CD4-positive, alpha-beta T cell (primary cell): Measurements from ENCODE around the gene KCNS3. TPM values are rescaled to one million over a fixed set of nuclear protein-coding genes. Genes with fewer than 3 reads are reported as not detected.

Source experiments
- ATAC-seq: fragments of 200-7000 bp; cut with Tn5 transposase; one replicate; pipeline ENCODE4 v1.10.0; 2022; ENCODE audit warnings: mild to moderate bottlenecking; ENCODE audit not compliant: poor library complexity
- CTCF ChIA-PET: fragments of 350-600 bp; sonication (Branson Sonifier 250); formaldehyde crosslinking; loops from one replicate; lab custom pipeline; 2021; ENCODE audit warnings: antibody characterized with exemption, inconsistent platforms; lab: Charles Lee
- POLR2A ChIA-PET: fragments of 350-600 bp; sonication (Branson Sonifier 250); formaldehyde crosslinking; loops from one replicate; lab custom pipeline; 2021; ENCODE audit warnings: antibody characterized with exemption, inconsistent platforms; lab: Charles Lee
- DNase-seq, 14 experiments: peaks; one replicate each; pipeline ENCODE4 v3.0.0-alpha.2; 2013 to 2020; ENCODE audit warnings: mixed read lengths in 2 of 14
- H3K27ac ChIP-seq, 2 donors: one replicate each; pipeline versions ENCODE4 v1.5.1 to v1.7.0; 2013; ENCODE audit warnings: low read length in 2 of 2, low read depth in 1 of 2, mild to moderate bottlenecking in 1 of 2
- H3K27me3 ChIP-seq, 2 experiments: 1 replicate in 1 of 2; 2 replicates in 1 of 2; pipeline versions ENCODE4 v1.6.1 to v1.7.0; 2013; ENCODE audit warnings: low read length in 2 of 2, control low read depth in 1 of 2, mild to moderate bottlenecking in 1 of 2, moderate library complexity in 1 of 2; ENCODE audit not compliant: insufficient read depth in 2 of 2, control insufficient read depth in 1 of 2
- H3K36me3 ChIP-seq: one replicate; pipeline ENCODE4 v1.6.1; 2013; ENCODE audit warnings: low read length, control low read depth; ENCODE audit not compliant: insufficient read depth
- H3K4me1 ChIP-seq: one replicate; pipeline ENCODE4 v1.6.1; 2013; ENCODE audit warnings: low read length, control low read depth; ENCODE audit not compliant: insufficient read depth
- H3K4me3 ChIP-seq: one replicate; pipeline ENCODE4 v1.5.1; 2013; ENCODE audit warnings: mild to moderate bottlenecking, low read length, moderate library complexity
- H3K9me3 ChIP-seq, 2 experiments: 1 replicate in 1 of 2; 2 replicates in 1 of 2; pipeline versions ENCODE4 v1.6.1 to v1.7.0; 2013; ENCODE audit warnings: low read length in 2 of 2, mild to moderate bottlenecking in 2 of 2, control low read depth in 1 of 2, moderate library complexity in 1 of 2; ENCODE audit not compliant: control insufficient read depth in 1 of 2, insufficient read depth in 1 of 2
- H3K27ac Mint-ChIP-seq: one replicate; pipeline ENCODE4 v1.8.0; 2020; ENCODE audit warnings: mixed read lengths
- H3K27me3 Mint-ChIP-seq: one replicate; pipeline ENCODE4 v1.8.0; 2021; ENCODE audit warnings: mixed read lengths
- H3K36me3 Mint-ChIP-seq: one replicate; pipeline ENCODE4 v1.8.0; 2021; ENCODE audit warnings: low read depth, mixed read lengths
- H3K4me1 Mint-ChIP-seq: one replicate; pipeline ENCODE4 v1.8.0; 2021; ENCODE audit warnings: low read depth, mixed read lengths
- H3K4me3 Mint-ChIP-seq: one replicate; pipeline ENCODE4 v1.8.0; 2020; ENCODE audit warnings: mild to moderate bottlenecking, mixed read lengths
- H3K9me3 Mint-ChIP-seq: one replicate; pipeline ENCODE4 v1.8.0; 2020; ENCODE audit warnings: mixed read lengths
- CTCF ChIP-seq: fragments of 200-600 bp; IDR thresholded peaks from one replicate; pipeline ENCODE4 v1.8.0; 2022; ENCODE audit warnings: antibody characterized with exemption, mild to moderate bottlenecking
- intact Hi-C, 2 experiments: fragments of 100-400 bp; cut with DNase I in 1 of 2; cut with micrococcal nuclease in 1 of 2; formaldehyde crosslinking; loops; one replicate each; pipeline versions ENCODE4 v1.15.1 to v1.9.0; 2023 to 2025; cut with DNase I, micrococcal nuclease
- total RNA-seq, 174 experiments: library from RNA in 2 of 174; stranded (reverse) in 2 of 174; gene quantifications; one replicate each; pipeline ENCODE4 v1.2.3 and lab custom pipeline; 2021 to 2026

KCNS3 gene
- total RNA-seq, 2 experiments from 2014 or later, result not detected

- Mint-ChIP-seq H3K4me1 (no peaks in the 10 kb centered on the region), H3K27me3 (peaks cover 39% of the 10 kb centered on the region), H3K27ac (no peak overlapping the region), H3K9me3 (peaks cover 2% of the 10 kb centered on the region), H3K4me3 (no peak overlapping the region), H3K36me3 (no peaks in the 10 kb centered on the region)
- TF ChIP-seq CTCF, result no peak
- DNase-seq (no peak), ATAC-seq (no peak)
- CTCF ChIA-PET, result no interaction called here
- POLR2A ChIA-PET, result no interaction called here
- Histone ChIP-seq H3K27me3 (peaks cover 0 to 3% of the 10 kb centered on the region in 2 experiments), H3K4me3 (no peak overlapping the region), H3K4me1 (no peaks in the 10 kb centered on the region), H3K36me3 (no peaks in the 10 kb centered on the region), H3K27ac (no peak overlapping the region), H3K9me3 (peaks cover 0 to 4% of the 10 kb centered on the region in 2 experiments)
- intact Hi-C loops, result no loop called here
Measured at GRCh38 chr2:17864676-17865075, 13.8 kb upstream of the KCNS3 start.

- no peak overlapping the region for H3K4me3 ChIP-seq
- H3K27me3 ChIP-seq, result peaks cover 0 to 3% of the 10 kb centered on the region in 2 experiments
- Mint-ChIP-seq H3K4me1 (no peaks in the 10 kb centered on the region), H3K36me3 (no peaks in the 10 kb centered on the region), H3K27ac (no peak overlapping the region), H3K9me3 (peaks cover 2% of the 10 kb centered on the region), H3K27me3 (peaks cover 37% of the 10 kb centered on the region), H3K4me3 (no peak overlapping the region)
- POLR2A ChIA-PET, result no interaction called here
- no peaks in the 10 kb centered on the region for H3K36me3 ChIP-seq
- H3K9me3 ChIP-seq, result peaks cover 0 to 3% of the 10 kb centered on the region in 2 experiments
- H3K27ac ChIP-seq, result no peak overlapping the region
- ATAC-seq (no peak), DNase-seq (no peak)
- no peak for TF ChIP-seq CTCF
- CTCF ChIA-PET, result interaction anchor here (1.2 kb wide), 1 partner anchor 9 kb away, joined by 3 read pairs; no protein-coding TSS in a partner anchor
- intact Hi-C loops, result no loop called here
- no peaks in the 10 kb centered on the region for H3K4me1 ChIP-seq
Measured at GRCh38 chr2:17867133-17867532, 11.3 kb upstream of the KCNS3 start.

- ATAC-seq, result no peak
- CTCF ChIA-PET, result no interaction called here
- no peaks in the 10 kb centered on the region for H3K4me1 Mint-ChIP-seq
Measured at GRCh38 chr2:17869128-17869527, 9.3 kb upstream of the KCNS3 start.

More at GRCh38 chr2:17869128-17869527, 9.3 kb upstream of the KCNS3 start:
- Histone ChIP-seq H3K27me3 (peaks cover 0 to 3% of the 10 kb centered on the region in 2 experiments), H3K9me3 (peaks cover 0 to 3% of the 10 kb centered on the region in 2 experiments), H3K4me3 (no peak overlapping the region), H3K27ac (no peak overlapping the region), H3K4me1 (no peaks in the 10 kb centered on the region), H3K36me3 (no peaks in the 10 kb centered on the region)
- H3K27me3 Mint-ChIP-seq, result peaks cover 48% of the 10 kb centered on the region
- intact Hi-C loops, result no loop called here
- POLR2A ChIA-PET, result no interaction called here
- no peak for TF ChIP-seq CTCF
- H3K9me3 Mint-ChIP-seq, result peaks cover 2% of the 10 kb centered on the region
- H3K4me3 Mint-ChIP-seq, result no peak overlapping the region
- H3K36me3 Mint-ChIP-seq, result no peaks in the 10 kb centered on the region
- no peak overlapping the region for H3K27ac Mint-ChIP-seq
- DNase-seq, result no peak
